ENCODE measurements around the gene HMCN2. TPM values are rescaled to one million over a fixed set of nuclear protein-coding genes. Genes with fewer than 3 reads are reported as not detected.

The HMCN2 gene
- total RNA-seq, 4 donors from 2014 or later, result 9.1 to 38.6 (median 12.5) TPM

DNA sequence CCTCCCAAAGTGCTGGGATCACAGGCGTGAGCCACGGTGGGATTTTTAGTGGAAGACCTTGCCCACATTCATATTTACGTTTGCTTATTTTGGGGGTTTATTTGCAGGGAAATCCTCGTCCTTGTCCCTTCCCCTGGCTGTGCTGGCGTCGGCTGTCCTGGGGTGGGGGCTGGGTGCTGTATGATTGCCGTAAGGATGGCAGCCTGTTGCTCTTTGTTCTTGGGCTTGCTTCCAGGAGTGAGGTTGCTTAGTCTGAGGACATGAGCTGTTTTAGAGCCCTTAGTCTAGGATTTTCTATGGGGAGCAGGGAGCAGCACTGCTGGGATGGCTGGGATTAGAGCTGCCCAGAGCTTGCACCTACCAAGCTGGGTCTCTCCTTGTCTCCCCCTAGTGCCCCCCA is 93.4 kb downstream of the HMCN2 start:
- H3K27ac ChIP-seq (replicated peaks in 1 of 4), result peak overlapping the region in 1 of 4 donors; percentile 31
- TF ChIP-seq EP300 (IDR thresholded peaks at IDR 0.05) (no peak), POLR2A (IDR thresholded peaks at IDR 0.05; ENCODE audit: low read depth) (no peak), POLR2AphosphoS5 (IDR thresholded peaks at IDR 0.05) (peak in 1 of 2 donors; percentile 7)
- H3K36me3 ChIP-seq, result peaks cover 0 to 54% (median 26%) of the 10 kb centered on the region in 4 donors
- intact Hi-C loops (cut with DNase I), result no loop called here
- H3K4me1 ChIP-seq, result peaks cover 0 to 20% (median 6%) of the 10 kb centered on the region in 4 donors
- H3K4me3 ChIP-seq, result no peak overlapping the region
- WGBS, result 73% methylated on average over 7 of the region's 7 CpGs
- H3K27me3 ChIP-seq, result no peaks in the 10 kb centered on the region
- DNase-seq (ENCODE audit: extremely low spot score), result no peak
- H3K9me3 ChIP-seq, result no peaks in the 10 kb centered on the region

DNA sequence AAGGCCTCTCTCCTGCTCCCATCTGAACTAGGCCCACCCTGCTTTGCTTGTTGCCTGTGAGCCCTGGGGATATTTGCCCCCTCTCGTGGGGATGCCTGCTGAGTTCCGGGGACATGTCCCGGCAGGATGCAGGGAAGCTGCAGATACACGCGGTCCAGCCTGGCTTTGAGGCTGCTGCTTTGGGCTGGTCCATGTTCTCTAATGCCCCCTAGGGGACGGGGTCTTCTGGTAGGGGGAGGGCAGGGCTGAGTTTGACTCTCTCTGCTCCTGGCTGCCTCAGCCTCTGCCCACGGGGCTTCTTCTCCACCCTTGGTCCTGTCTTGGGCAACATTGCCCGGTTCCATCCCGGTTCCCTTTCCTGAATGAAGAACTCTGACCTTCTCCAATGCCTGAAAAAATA is 94.3 kb downstream of the HMCN2 start:
- intact Hi-C loops (cut with DNase I), result no loop called here
- WGBS, result 84% methylated on average over 4 of the region's 9 CpGs

DNA sequence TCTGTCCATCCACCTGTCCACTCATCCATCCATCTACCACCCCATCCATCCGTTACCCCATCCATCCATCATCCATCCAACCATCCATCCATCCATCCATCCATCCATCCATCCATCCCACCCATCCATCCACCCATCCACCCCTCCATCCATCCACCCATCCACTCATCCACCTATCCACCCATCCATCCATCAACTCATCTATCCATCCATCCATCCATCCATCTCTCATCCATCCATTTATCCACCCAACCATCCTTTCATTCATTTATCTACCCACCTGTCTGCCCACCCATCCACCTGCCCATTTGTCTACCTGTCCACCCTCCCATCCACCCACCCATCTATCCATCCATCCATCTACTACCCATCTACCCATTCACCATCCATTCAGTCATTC is 95.1 kb downstream of the HMCN2 start:
- H3K9me3 ChIP-seq, result no peaks in the 10 kb centered on the region
- H3K4me3 ChIP-seq, result no peak overlapping the region
- intact Hi-C loops (cut with DNase I), result no loop called here
- 92% methylated on average over 1 of the region's 1 CpG for WGBS
- H3K36me3 ChIP-seq, result peaks cover 0 to 38% (median 18%) of the 10 kb centered on the region in 4 donors
- no peaks in the 10 kb centered on the region for H3K27me3 ChIP-seq
- no peak for DNase-seq (ENCODE audit: extremely low spot score)
- H3K27ac ChIP-seq (replicated peaks in 1 of 4), result no peak overlapping the region
- H3K4me1 ChIP-seq, result peaks cover 0 to 20% (median 6%) of the 10 kb centered on the region in 4 donors
- TF ChIP-seq POLR2A (IDR thresholded peaks at IDR 0.05; ENCODE audit: low read depth) (no peak), EP300 (IDR thresholded peaks at IDR 0.05) (no peak), POLR2AphosphoS5 (IDR thresholded peaks at IDR 0.05) (no peak)
- TF ChIP-seq, protein P1, sequence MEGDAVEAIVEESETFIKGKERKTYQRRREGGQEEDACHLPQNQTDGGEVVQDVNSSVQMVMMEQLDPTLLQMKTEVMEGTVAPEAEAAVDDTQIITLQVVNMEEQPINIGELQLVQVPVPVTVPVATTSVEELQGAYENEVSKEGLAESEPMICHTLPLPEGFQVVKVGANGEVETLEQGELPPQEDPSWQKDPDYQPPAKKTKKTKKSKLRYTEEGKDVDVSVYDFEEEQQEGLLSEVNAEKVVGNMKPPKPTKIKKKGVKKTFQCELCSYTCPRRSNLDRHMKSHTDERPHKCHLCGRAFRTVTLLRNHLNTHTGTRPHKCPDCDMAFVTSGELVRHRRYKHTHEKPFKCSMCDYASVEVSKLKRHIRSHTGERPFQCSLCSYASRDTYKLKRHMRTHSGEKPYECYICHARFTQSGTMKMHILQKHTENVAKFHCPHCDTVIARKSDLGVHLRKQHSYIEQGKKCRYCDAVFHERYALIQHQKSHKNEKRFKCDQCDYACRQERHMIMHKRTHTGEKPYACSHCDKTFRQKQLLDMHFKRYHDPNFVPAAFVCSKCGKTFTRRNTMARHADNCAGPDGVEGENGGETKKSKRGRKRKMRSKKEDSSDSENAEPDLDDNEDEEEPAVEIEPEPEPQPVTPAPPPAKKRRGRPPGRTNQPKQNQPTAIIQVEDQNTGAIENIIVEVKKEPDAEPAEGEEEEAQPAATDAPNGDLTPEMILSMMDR (IDR thresholded peaks at IDR 0.05), result no peak

More for the DNA sequence above, 94.3 kb downstream of the HMCN2 start:
- Histone ChIP-seq H3K27me3 (no peaks in the 10 kb centered on the region), H3K4me1 (peaks cover 0 to 20% (median 6%) of the 10 kb centered on the region in 4 donors), H3K4me3 (no peak overlapping the region), H3K9me3 (no peaks in the 10 kb centered on the region), H3K27ac (replicated peaks in 1 of 4) (no peak overlapping the region), H3K36me3 (peaks cover 0 to 46% (median 22%) of the 10 kb centered on the region in 4 donors)
- DNase-seq (ENCODE audit: extremely low spot score), result no peak
- TF ChIP-seq EP300 (IDR thresholded peaks at IDR 0.05), result no peak
- TF ChIP-seq, protein P1 (IDR thresholded peaks at IDR 0.05), result no peak
- TF ChIP-seq POLR2AphosphoS5 (IDR thresholded peaks at IDR 0.05), result no peak
- no peak for TF ChIP-seq POLR2A (IDR thresholded peaks at IDR 0.05; ENCODE audit: low read depth)

DNA sequence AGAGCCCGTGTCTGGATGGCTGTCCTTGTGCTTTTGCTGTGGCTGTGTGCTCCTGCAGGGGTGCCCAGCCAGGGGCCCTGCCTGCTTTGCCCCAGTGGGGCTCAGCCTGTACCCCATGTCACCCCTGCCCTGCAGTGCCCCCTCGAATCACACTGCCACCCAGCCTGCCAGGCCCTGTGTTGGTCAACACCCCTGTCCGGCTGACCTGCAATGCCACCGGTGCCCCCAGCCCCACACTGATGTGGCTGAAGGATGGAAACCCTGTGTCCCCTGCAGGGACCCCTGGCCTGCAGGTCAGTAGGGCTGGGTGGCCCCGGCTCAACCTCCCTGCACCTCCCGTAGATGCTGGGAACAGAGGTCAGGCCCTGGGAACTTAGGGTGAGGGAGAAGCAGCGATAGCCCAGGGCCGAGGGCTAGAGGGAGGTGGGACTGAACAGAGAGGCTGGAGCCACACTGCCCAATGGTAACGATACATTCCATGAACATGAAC is 96.4 kb downstream of the HMCN2 start:
- intact Hi-C loops (cut with DNase I), result no loop called here
- TF ChIP-seq POLR2A (IDR thresholded peaks at IDR 0.05; ENCODE audit: low read depth), result no peak
- no peak for TF ChIP-seq POLR2AphosphoS5 (IDR thresholded peaks at IDR 0.05)
- no peak for TF ChIP-seq EP300 (IDR thresholded peaks at IDR 0.05)
- TF ChIP-seq, protein P1 (IDR thresholded peaks at IDR 0.05), result no peak
- DNase-seq (ENCODE audit: extremely low spot score), result no peak
- H3K4me3 ChIP-seq, result no peak overlapping the region
- 90% methylated on average over 9 of the region's 9 CpGs for WGBS
- H3K27me3 ChIP-seq, result no peaks in the 10 kb centered on the region
- peaks cover 0 to 20% (median 6%) of the 10 kb centered on the region in 4 donors for H3K4me1 ChIP-seq
- peaks cover 0 to 29% (median 14%) of the 10 kb centered on the region in 4 donors for H3K36me3 ChIP-seq
- H3K9me3 ChIP-seq, result no peaks in the 10 kb centered on the region
- no peak overlapping the region for H3K27ac ChIP-seq (replicated peaks in 1 of 4)

DNA sequence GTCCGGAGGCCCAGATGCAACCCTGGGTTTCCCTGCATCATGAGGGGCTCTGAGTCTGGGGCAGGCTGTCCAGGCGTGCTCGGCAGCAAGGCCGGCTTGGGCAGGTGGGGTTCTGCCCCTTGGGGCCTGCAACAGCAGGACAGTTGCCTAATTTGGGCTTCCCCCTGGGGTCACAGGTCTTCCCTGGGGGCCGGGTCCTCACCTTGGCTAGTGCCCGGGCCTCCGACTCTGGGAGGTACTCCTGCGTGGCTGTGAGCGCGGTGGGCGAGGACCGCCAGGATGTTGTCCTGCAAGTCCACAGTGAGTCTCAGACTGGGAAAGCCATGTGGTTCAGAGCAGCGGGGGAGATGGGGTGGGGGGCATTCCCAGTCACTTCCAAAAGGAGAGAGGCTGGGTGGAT is 97.1 kb downstream of the HMCN2 start:
- WGBS, result 95% methylated on average over 12 of the region's 13 CpGs
- Histone ChIP-seq H3K36me3 (peaks cover 0 to 29% (median 14%) of the 10 kb centered on the region in 4 donors), H3K27me3 (no peaks in the 10 kb centered on the region), H3K27ac (replicated peaks in 1 of 4) (no peak overlapping the region), H3K4me1 (peaks cover 0 to 19% (median 6%) of the 10 kb centered on the region in 4 donors), H3K4me3 (no peak overlapping the region), H3K9me3 (no peaks in the 10 kb centered on the region)
- intact Hi-C loops (cut with DNase I), result no loop called here
- no peak for DNase-seq (ENCODE audit: extremely low spot score)
- no peak for TF ChIP-seq POLR2A (IDR thresholded peaks at IDR 0.05; ENCODE audit: low read depth)
- TF ChIP-seq EP300 (IDR thresholded peaks at IDR 0.05), result no peak
- TF ChIP-seq, protein P1 (IDR thresholded peaks at IDR 0.05), result no peak
- TF ChIP-seq POLR2AphosphoS5 (IDR thresholded peaks at IDR 0.05), result no peak

All from esophagus muscularis mucosa (tissue), 4 donors.